Measurements from ENCODE around the gene WDR26. TPM values are rescaled to one million over a fixed set of nuclear protein-coding genes. Genes with fewer than 3 reads are reported as not detected.
A peak's percentile ranks its signal among the peaks of the same experiment; 100 is the strongest.

WDR26 gene
- total RNA-seq, 2 experiments from 2014 or later = 173 to 176 TPM

DNA sequence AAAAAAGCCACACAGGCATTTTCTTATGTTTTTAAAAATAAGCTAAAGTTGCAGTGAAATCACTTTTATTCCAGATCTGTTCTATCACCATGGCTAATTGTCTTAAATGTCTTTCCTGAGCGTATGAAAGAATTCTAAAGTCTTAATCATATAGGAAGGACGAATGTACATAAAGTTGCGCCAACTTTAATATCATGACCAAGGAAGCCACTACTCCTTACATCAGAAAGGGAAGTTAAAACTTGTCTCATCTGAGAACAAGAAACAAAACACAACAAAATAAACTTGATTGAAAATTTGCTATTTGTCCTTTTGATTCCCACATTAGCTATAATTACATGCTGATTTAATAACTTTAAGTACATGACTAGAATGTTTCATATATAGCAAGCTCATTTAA lies 51.4 kb downstream of the WDR26 start:
- peak overlapping the region; percentile 75 for H3K27ac Mint-ChIP-seq
- no peak overlapping the region for H3K4me3 Mint-ChIP-seq

DNA sequence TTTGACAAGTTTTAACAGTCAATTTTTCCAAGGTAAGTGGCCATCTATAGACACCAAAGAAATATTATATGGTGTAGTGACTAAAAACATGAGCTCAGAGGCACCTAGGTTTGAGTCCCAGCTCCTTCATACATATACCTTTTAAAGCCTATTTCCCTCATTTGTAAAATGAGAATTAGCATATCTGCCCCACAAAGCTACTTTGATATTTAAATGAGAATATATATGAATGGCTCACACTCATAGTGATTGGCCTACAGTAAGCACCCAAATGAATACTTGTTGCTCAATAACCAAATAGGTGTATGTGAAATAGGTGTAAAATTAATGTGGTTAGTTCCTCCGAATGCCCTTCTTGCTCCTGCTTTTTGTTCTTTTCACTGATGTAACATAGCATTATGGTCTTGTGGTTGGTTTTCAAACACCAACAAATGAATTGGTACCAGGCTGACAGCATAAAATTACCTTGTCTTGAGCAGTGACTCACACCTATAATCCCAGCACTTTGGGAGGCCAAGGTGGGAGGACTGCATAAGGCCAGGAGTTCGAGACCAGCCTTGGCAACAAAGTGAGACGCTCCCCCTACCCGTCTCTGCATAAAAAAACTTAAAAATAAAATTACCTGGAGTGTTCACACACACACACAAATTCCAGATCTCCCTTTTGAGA lies 52.6 kb downstream of the WDR26 start:
- CTCF ChIA-PET = no interaction called here
- Histone ChIP-seq H3K36me3 (ENCODE audit: insufficient read depth, low read length) (peaks cover under 1% of the 10 kb centered on the region), H3K27ac (ENCODE audit: low read depth in 1 of 2, low read length in 2 of 2) (peak overlapping the region in 1 of 2 donors; percentile 13), H3K9me3 (ENCODE audit: control insufficient read depth in 1 of 2, insufficient read depth in 1 of 2, low read length in 2 of 2) (no peaks in the 10 kb centered on the region), H3K27me3 (ENCODE audit: control insufficient read depth in 1 of 2, insufficient read depth in 2 of 2, low read length in 2 of 2) (no peaks in the 10 kb centered on the region), H3K4me1 (ENCODE audit: insufficient read depth, low read length) (peaks cover 41% of the 10 kb centered on the region), H3K4me3 (ENCODE audit: low read length) (no peak overlapping the region)
- TF ChIP-seq, protein P1, sequence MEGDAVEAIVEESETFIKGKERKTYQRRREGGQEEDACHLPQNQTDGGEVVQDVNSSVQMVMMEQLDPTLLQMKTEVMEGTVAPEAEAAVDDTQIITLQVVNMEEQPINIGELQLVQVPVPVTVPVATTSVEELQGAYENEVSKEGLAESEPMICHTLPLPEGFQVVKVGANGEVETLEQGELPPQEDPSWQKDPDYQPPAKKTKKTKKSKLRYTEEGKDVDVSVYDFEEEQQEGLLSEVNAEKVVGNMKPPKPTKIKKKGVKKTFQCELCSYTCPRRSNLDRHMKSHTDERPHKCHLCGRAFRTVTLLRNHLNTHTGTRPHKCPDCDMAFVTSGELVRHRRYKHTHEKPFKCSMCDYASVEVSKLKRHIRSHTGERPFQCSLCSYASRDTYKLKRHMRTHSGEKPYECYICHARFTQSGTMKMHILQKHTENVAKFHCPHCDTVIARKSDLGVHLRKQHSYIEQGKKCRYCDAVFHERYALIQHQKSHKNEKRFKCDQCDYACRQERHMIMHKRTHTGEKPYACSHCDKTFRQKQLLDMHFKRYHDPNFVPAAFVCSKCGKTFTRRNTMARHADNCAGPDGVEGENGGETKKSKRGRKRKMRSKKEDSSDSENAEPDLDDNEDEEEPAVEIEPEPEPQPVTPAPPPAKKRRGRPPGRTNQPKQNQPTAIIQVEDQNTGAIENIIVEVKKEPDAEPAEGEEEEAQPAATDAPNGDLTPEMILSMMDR (IDR thresholded peaks at IDR 0.05) = no peak
- H3K27ac Mint-ChIP-seq = peak overlapping the region; percentile 75
- ATAC-seq (ENCODE audit: poor library complexity) (no peak), DNase-seq (peak in 1 of 14 experiments; percentile 16)
- no peaks in the 10 kb centered on the region for H3K9me3 Mint-ChIP-seq
- intact Hi-C loops (cut with DNase I, micrococcal nuclease) = loop anchor here in 1 of 2 experiments (2.0 kb wide), 1 partner anchor 25 kb away; the partner anchor contains the start of gene CNIH4
- peaks cover 78% of the 10 kb centered on the region for H3K4me1 Mint-ChIP-seq (ENCODE audit: low read depth)
- peak overlapping the region; percentile 40 for H3K4me3 Mint-ChIP-seq
- H3K27me3 Mint-ChIP-seq = no peaks in the 10 kb centered on the region
- POLR2A ChIA-PET = interaction anchor here (1.0 to 2.9 kb wide), 3 partner anchors 12 to 48 kb away, joined by 3 to 12 read pairs (median 4); no protein-coding TSS in a partner anchor
- peaks cover 39% of the 10 kb centered on the region for H3K36me3 Mint-ChIP-seq (ENCODE audit: low read depth)

More for the DNA sequence above, 51.4 kb downstream of the WDR26 start:
- intact Hi-C loops (cut with DNase I, micrococcal nuclease) = loop anchor here in 1 of 2 experiments (2.0 kb wide), 1 partner anchor 26 kb away; the partner anchor contains the start of gene CNIH4
- Mint-ChIP-seq H3K36me3 (ENCODE audit: low read depth) (peaks cover 40% of the 10 kb centered on the region), H3K4me1 (ENCODE audit: low read depth) (peaks cover 78% of the 10 kb centered on the region), H3K9me3 (no peaks in the 10 kb centered on the region), H3K27me3 (no peaks in the 10 kb centered on the region)
- no peaks in the 10 kb centered on the region for H3K9me3 ChIP-seq (ENCODE audit: control insufficient read depth in 1 of 2, insufficient read depth in 1 of 2, low read length in 2 of 2)
- ATAC-seq (ENCODE audit: poor library complexity) = no peak
- H3K27ac ChIP-seq (ENCODE audit: low read depth in 1 of 2, low read length in 2 of 2) = no peak overlapping the region
- H3K27me3 ChIP-seq (ENCODE audit: control insufficient read depth in 1 of 2, insufficient read depth in 2 of 2, low read length in 2 of 2) = no peaks in the 10 kb centered on the region
- H3K36me3 ChIP-seq (ENCODE audit: insufficient read depth, low read length) = peaks cover 5% of the 10 kb centered on the region
- POLR2A ChIA-PET = interaction anchor here (0.6 to 1.1 kb wide), 3 partner anchors 8 to 48 kb away, joined by 3 to 5 read pairs (median 3); no protein-coding TSS in a partner anchor
- DNase-seq = no peak
- peaks cover 32% of the 10 kb centered on the region for H3K4me1 ChIP-seq (ENCODE audit: insufficient read depth, low read length)
- H3K4me3 ChIP-seq (ENCODE audit: low read length) = no peak overlapping the region
- CTCF ChIA-PET = no interaction called here
- TF ChIP-seq, protein P1 (IDR thresholded peaks at IDR 0.05) = no peak

DNA sequence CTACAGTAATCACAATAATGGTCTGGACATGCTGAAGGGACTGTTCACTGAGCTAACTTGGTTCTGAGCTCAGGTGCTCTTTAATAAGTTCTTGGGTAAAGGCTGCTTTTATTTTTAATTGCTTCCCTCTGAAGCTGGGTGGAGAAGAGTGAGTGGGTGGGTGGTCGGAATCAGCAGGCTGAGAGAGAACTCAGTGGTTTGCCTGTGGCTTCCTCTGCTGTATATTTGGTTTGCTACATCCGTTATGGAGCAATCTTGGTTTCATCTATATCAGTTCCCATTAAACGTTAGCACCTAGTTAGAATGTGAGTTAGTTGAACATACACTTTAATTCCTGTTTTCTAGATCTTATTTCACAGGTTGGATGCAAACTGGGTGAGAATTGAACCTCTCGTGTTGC lies 54.6 kb downstream of the WDR26 start:
- ATAC-seq (ENCODE audit: poor library complexity) (peak; percentile 87), DNase-seq (peak in 8 of 14 experiments; percentile 17 to 83 (median 43))
- TF ChIP-seq, protein P1 (IDR thresholded peaks at IDR 0.05) = no peak
- CTCF ChIA-PET = interaction anchor here (1.6 kb wide), 1 partner anchor 21 kb away, joined by 3 read pairs; no protein-coding TSS in a partner anchor
- Histone ChIP-seq H3K4me1 (ENCODE audit: insufficient read depth, low read length) (peaks cover 53% of the 10 kb centered on the region), H3K27me3 (ENCODE audit: control insufficient read depth in 1 of 2, insufficient read depth in 2 of 2, low read length in 2 of 2) (no peaks in the 10 kb centered on the region), H3K27ac (ENCODE audit: low read depth in 1 of 2, low read length in 2 of 2) (peak overlapping the region in 1 of 2 donors; percentile 12), H3K36me3 (ENCODE audit: insufficient read depth, low read length) (peaks cover 19% of the 10 kb centered on the region), H3K4me3 (ENCODE audit: low read length) (peak overlapping the region; percentile 13), H3K9me3 (ENCODE audit: control insufficient read depth in 1 of 2, insufficient read depth in 1 of 2, low read length in 2 of 2) (no peaks in the 10 kb centered on the region)
- Mint-ChIP-seq H3K36me3 (ENCODE audit: low read depth) (peaks cover 40% of the 10 kb centered on the region), H3K9me3 (no peaks in the 10 kb centered on the region), H3K4me3 (peak overlapping the region; percentile 83), H3K4me1 (ENCODE audit: low read depth) (peaks cover 80% of the 10 kb centered on the region), H3K27me3 (no peaks in the 10 kb centered on the region), H3K27ac (peak overlapping the region; percentile 75)
- POLR2A ChIA-PET = interaction anchor here (0.7 to 2.9 kb wide), 10 partner anchors 8 to 197 kb away, joined by 3 to 14 read pairs (median 5); partner anchors contain the start of genes CNIH4, DEGS1, NVL and WDR26
- intact Hi-C loops (cut with DNase I, micrococcal nuclease) = no loop called here
